ENCODE data around the gene FNDC8. TPM values are rescaled to one million over a fixed set of nuclear protein-coding genes. Genes with fewer than 3 reads are reported as not detected.
A peak's percentile ranks its signal among the peaks of the same experiment; 100 is the strongest.

The FNDC8 gene
- total RNA-seq, 2 donors from 2014 or later: not detected

GRCh38 chr17:35116845-35117244, 4.6 kb upstream of the FNDC8 start:
- no peak for DNase-seq (ENCODE audit: low spot score)
- no peak for TF ChIP-seq CTCF (IDR thresholded peaks at IDR 0.05)
- Histone ChIP-seq H3K27me3 (no peaks in the 10 kb centered on the region), H3K4me3 (no peak overlapping the region), H3K4me1 (peaks cover 0 to 20% of the 10 kb centered on the region in 2 donors), H3K27ac (no peak overlapping the region), H3K9me3 (no peaks in the 10 kb centered on the region), H3K36me3 (no peaks in the 10 kb centered on the region)

- DNase-seq (ENCODE audit: low spot score): no peak
- Histone ChIP-seq H3K4me3 (no peak overlapping the region), H3K36me3 (no peaks in the 10 kb centered on the region), H3K4me1 (peaks cover 0 to 20% of the 10 kb centered on the region in 2 donors), H3K27me3 (no peaks in the 10 kb centered on the region), H3K27ac (no peak overlapping the region), H3K9me3 (no peaks in the 10 kb centered on the region)
- TF ChIP-seq CTCF (IDR thresholded peaks at IDR 0.05): no peak
Observed at GRCh38 chr17:35117984-35118383, 3.4 kb upstream of the FNDC8 start.

GRCh38 chr17:35119370-35120165, 1.8 kb upstream of the FNDC8 start, which contains the start of gene RAD51D:
Gene RAD51D, minus strand, starts transcription at chr17:35119860. Its CDS starts 247 bp downstream, at chr17:35119613.
- H3K9me3 ChIP-seq: no peaks in the 10 kb centered on the region
- TF ChIP-seq CTCF (IDR thresholded peaks at IDR 0.05): peak; percentile 97 to 99
- peak within 1 kb of the TSS; percentile 70 to 79 for H3K27ac ChIP-seq
- DNase-seq (ENCODE audit: low spot score): no peak
- peaks cover 0 to 20% of the 10 kb centered on the region in 2 donors for H3K4me1 ChIP-seq
- H3K27me3 ChIP-seq: no peaks in the 10 kb centered on the region
- H3K4me3 ChIP-seq: peak within 1 kb of the TSS; percentile 76 to 86
- H3K36me3 ChIP-seq: no peaks in the 10 kb centered on the region

- H3K36me3 ChIP-seq: peaks cover 12% of the 10 kb centered on the region
- H3K9me3 ChIP-seq: no peaks in the 10 kb centered on the region
- no peaks in the 10 kb centered on the region for H3K27me3 ChIP-seq
- no peak for TF ChIP-seq CTCF (IDR thresholded peaks at IDR 0.05)
- no peak overlapping the region for H3K4me3 ChIP-seq
- no peak overlapping the region for H3K27ac ChIP-seq
- DNase-seq (ENCODE audit: low spot score): peak; percentile 82
- H3K4me1 ChIP-seq: peaks cover 0 to 13% of the 10 kb centered on the region in 2 donors
Observed at GRCh38 chr17:35127751-35128514, 6.5 kb downstream of the FNDC8 start.

- peaks cover 25% of the 10 kb centered on the region for H3K36me3 ChIP-seq
- no peak for DNase-seq (ENCODE audit: low spot score)
- H3K4me1 ChIP-seq: peaks cover 0 to 13% of the 10 kb centered on the region in 2 donors
- no peaks in the 10 kb centered on the region for H3K27me3 ChIP-seq
- no peak overlapping the region for H3K27ac ChIP-seq
- no peak overlapping the region for H3K4me3 ChIP-seq
- H3K9me3 ChIP-seq: no peaks in the 10 kb centered on the region
- TF ChIP-seq CTCF (IDR thresholded peaks at IDR 0.05): no peak
Observed at GRCh38 chr17:35129154-35129972, 7.9 kb downstream of the FNDC8 start.

All from right atrium auricular region (tissue), 2 donors.